Panc1 (cell line): Measurements from ENCODE around the gene C3orf38.

Source experiments
- POLR2AphosphoS5 ChIP-seq: IDR thresholded peaks from 2 replicates; pipeline ENCODE4 v1.6.1; 2012; ENCODE audit warnings: mild to moderate bottlenecking, low read depth, low read length, moderate library complexity
- SIN3A ChIP-seq: IDR thresholded peaks from 2 replicates; pipeline ENCODE4 v1.6.1; 2012; ENCODE audit warnings: low read depth, mild to moderate bottlenecking, low read length, moderate library complexity, borderline replicate concordance; ENCODE audit not compliant: insufficient read depth
- TCF7L2 ChIP-seq: IDR thresholded peaks from 2 replicates; pipeline ENCODE4 v1.6.1; 2011; ENCODE audit warnings: mild to moderate bottlenecking, low read depth, low read length, inconsistent platforms
- TF ChIP-seq, protein P1 (sequence below): fragments of 450-650 bp; IDR thresholded peaks from 2 replicates; pipeline ENCODE4 v1.5.1; 2017; ENCODE audit warnings: mild to moderate bottlenecking
- TF ChIP-seq, protein P2 (sequence below), 2 experiments: IDR thresholded peaks; 2 replicates each; pipeline ENCODE4 v1.6.1; 2011 to 2012; ENCODE audit warnings: low read depth in 2 of 2, control low read depth in 1 of 2, low read length in 1 of 2, mild to moderate bottlenecking in 1 of 2, moderate library complexity in 1 of 2; ENCODE audit not compliant: insufficient read depth in 1 of 2

DNA sequence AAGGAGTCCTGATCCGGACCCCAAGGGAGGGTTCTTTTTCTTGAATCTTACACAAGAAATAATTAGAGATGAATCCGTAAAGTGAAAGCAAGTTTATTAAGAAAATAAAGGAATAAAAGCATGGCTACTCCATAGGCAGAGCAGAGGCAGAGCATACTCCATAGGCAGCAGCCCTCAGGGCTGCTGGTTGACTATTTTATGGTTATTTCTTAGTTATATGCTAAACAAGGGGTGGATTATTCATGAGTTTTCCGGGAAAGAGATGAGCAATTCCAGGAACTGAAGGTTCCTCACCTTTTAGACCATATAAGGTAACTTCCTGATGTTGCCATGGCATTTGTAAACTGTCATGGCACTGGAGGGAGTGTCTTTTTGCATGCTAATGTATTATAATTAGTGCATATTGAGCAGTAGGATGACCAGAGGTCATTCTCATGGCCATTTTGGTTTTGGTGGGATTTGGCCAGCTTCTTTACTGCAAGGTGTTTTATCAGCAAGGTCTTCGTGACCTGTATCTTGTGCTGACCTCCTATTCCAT, 42.2 kb downstream of the C3orf38 start:
- TF ChIP-seq, protein P1, sequence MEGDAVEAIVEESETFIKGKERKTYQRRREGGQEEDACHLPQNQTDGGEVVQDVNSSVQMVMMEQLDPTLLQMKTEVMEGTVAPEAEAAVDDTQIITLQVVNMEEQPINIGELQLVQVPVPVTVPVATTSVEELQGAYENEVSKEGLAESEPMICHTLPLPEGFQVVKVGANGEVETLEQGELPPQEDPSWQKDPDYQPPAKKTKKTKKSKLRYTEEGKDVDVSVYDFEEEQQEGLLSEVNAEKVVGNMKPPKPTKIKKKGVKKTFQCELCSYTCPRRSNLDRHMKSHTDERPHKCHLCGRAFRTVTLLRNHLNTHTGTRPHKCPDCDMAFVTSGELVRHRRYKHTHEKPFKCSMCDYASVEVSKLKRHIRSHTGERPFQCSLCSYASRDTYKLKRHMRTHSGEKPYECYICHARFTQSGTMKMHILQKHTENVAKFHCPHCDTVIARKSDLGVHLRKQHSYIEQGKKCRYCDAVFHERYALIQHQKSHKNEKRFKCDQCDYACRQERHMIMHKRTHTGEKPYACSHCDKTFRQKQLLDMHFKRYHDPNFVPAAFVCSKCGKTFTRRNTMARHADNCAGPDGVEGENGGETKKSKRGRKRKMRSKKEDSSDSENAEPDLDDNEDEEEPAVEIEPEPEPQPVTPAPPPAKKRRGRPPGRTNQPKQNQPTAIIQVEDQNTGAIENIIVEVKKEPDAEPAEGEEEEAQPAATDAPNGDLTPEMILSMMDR, result no peak
- TF ChIP-seq, protein P2, sequence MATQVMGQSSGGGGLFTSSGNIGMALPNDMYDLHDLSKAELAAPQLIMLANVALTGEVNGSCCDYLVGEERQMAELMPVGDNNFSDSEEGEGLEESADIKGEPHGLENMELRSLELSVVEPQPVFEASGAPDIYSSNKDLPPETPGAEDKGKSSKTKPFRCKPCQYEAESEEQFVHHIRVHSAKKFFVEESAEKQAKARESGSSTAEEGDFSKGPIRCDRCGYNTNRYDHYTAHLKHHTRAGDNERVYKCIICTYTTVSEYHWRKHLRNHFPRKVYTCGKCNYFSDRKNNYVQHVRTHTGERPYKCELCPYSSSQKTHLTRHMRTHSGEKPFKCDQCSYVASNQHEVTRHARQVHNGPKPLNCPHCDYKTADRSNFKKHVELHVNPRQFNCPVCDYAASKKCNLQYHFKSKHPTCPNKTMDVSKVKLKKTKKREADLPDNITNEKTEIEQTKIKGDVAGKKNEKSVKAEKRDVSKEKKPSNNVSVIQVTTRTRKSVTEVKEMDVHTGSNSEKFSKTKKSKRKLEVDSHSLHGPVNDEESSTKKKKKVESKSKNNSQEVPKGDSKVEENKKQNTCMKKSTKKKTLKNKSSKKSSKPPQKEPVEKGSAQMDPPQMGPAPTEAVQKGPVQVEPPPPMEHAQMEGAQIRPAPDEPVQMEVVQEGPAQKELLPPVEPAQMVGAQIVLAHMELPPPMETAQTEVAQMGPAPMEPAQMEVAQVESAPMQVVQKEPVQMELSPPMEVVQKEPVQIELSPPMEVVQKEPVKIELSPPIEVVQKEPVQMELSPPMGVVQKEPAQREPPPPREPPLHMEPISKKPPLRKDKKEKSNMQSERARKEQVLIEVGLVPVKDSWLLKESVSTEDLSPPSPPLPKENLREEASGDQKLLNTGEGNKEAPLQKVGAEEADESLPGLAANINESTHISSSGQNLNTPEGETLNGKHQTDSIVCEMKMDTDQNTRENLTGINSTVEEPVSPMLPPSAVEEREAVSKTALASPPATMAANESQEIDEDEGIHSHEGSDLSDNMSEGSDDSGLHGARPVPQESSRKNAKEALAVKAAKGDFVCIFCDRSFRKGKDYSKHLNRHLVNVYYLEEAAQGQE (IDR thresholded peaks at IDR 0.05; ENCODE audit: insufficient read depth in 1 of 2, low read depth in 2 of 2, low read length in 1 of 2), result no peak
- TF ChIP-seq POLR2AphosphoS5 (no peak), TCF7L2 (no peak), SIN3A (no peak)
